ENCODE measurements around the gene PDE5A.
A peak's percentile ranks its signal among the peaks of the same experiment; 100 is the strongest.

PDE5A gene

DNA sequence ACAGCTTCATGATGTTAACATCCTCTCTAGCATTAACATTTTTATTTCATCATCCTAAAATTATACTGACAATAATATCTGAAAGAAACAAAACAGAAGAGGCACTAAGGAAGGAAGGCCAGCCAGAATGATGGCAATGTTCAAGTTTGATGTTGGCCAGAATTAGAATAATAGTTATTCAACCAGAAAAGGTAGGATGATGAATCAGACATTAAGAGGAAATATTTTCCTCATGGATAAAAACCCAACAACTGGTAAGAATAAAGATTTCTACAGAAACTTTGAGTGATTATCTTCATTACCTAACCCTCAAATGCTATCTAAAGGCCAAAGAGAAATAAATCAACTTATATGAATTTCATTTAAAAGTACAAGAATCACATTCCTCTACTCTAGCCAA lies 105.2 kb downstream of the PDE5A start:
- no peak for DNase-seq (ENCODE audit: low read depth in 2 of 2)

DNA sequence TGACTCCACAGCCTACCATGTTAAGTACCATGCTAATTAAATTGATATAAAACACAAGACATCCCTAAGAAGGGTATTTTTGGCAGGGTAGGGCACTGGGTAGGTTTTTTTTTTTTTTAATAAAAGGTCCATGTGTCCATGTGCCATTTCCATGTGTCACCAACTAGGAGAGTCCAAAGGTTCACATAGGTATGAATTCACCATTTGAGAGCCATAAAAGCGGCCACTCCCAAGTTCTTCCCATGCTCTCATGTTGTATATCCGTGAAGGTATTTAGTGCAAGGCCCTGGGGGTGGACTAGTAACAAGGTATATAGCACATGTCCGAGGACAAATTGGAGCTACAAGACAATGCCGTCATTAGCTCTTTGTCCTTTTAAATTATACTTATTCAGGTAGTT lies 107.3 kb downstream of the PDE5A start:
- DNase-seq (ENCODE audit: low read depth in 2 of 2) = no peak

DNA sequence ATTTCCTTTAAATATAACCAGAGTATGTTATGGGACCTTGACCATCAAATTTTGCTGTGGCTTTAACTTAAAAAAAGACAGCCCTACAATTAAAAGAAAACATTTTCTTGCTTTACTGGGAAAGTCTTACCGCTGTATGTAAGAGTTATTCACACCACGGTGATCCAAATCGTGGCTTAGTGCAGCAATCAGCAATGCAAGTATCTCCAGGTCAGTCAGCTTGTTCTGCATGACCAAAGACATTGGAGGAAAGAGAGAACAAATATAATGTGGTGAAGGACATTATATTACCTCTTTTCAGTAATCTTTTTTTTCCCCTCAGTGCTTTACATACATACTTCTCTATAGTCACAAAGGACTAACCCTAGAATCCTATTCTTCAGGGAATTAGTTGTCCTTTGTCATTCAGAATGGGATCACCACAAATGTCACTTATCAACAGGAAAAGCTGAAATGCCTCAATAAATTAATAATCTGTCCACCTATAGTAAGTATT lies 109.6 kb downstream of the PDE5A start:
- DNase-seq (ENCODE audit: low read depth in 2 of 2) = no peak

DNA sequence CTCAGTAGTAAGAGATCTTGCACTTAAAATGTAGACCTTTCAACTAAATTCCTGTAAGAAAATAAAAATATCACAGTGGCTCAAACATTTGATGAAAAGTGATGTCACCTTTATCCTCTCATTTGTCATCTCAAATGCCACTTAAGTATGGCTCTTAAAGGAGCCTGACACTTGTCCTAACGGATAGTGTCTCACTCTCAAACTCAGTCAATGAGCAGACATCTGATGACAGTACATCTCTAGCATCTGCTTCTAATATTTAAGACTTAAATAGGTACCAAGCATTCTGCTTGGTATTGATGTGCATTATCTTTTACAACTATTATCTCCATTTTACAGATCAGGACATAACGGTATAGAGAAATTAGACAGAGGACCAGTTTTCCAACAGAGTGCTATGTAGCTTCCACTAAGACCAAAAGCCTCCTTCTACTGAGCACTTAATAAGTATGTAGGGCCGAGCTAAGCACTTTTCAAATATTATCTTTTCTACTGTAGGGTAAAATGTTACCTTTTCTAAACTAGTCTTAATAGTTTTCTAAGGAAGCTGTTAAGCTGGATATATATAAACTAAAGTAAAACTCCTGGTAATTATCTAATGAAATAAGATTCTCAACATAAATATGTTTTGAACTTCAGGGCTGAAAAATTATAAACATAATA lies 110.2 kb downstream of the PDE5A start:
- no peak for DNase-seq (ENCODE audit: low read depth in 2 of 2)

DNA sequence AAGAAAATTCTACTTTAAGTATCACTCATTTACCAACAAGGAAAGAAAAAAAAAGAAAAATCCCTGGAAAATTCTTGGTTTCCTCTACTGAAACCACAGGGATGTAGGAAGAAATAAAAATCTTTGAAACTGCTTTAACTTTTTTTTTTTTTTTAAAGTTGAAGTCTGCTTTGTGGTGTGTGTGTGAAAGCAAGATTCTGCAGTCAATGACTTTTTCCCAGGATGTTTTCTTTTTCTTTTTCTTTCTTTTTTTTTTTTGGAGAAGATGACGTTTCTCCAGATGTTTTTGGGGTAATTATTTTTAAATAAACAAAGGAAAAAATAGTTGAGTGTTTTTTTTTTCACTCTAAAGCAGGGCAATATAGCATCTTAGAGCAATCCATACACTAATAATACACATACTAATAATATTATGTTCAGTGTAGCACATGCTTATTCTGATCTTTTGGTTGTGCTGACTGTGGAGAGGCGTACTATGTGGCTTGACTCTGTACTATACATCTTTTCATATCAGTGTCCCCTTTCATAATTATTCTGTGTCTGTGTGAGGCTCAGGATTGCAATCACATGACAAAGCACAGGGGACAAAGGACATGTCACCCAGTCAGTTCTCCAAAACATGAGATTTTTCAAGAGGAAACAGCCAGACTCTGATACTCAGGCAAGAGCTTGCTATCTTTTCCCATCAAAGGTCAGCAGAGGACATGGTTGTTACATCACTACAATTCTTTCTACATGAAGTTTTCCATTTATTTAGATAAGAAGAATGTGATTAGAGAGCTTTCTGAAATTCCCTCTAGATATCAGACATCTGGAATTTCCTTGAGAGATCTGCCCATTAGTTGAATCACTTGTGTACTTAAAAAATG lies 111.0 kb downstream of the PDE5A start:
- peak; percentile 54 to 58 for DNase-seq (ENCODE audit: low read depth in 2 of 2)

DNA sequence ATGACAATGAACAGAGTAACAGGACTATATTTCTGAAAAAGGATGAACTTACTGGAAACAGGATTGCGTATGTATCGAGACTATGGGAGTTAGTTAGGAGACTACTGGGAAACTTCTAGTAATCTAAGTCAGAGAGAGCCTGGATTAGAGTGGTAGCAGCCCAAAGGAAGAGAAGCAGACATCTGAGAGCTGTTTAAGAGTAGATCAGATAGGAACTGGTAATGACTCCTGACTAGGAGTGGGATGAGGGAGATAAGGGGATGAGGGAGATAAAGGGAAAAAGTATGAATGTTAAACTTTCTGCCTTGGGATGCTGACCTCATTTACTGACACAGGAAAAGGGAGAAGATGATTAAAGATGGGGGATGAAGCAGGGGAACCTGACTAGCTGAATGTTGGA lies 116.2 kb downstream of the PDE5A start:
- no peak for DNase-seq (ENCODE audit: low read depth in 2 of 2)

DNA sequence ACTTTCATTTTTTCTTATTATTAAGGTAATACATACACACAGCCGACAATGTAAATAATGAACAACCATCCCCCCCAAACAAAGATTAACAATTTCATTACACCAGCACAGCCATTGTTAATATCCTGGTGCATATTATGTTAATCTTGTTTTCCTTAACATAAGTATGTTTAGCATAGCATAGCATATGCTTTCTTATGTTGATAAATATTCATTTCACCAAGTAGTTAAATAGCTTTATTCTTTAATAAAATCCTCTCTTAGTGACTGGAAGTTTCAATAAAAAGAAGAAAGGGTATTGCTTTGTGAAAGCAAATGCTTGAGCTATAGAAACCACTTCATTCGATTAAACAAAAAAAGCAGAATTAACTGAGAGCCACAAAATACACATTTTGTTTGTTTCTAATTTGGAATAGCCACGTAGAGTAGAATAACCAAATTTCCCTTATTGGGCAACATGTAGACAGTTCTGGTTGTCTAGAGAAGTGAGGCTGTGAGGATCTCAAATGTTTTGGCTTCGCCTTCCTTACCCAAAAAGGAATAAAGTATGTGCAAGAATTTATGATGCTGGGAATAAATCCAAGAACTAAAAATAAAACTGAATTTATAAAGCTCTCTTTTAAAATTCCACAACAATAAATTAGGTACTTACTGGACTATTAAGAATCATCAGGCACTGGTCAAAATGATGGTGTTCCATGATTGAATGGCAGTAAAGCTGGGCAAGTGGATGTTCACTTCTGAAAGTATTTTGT lies 118.0 kb downstream of the PDE5A start:
- no peak for DNase-seq (ENCODE audit: low read depth in 2 of 2)

DNA sequence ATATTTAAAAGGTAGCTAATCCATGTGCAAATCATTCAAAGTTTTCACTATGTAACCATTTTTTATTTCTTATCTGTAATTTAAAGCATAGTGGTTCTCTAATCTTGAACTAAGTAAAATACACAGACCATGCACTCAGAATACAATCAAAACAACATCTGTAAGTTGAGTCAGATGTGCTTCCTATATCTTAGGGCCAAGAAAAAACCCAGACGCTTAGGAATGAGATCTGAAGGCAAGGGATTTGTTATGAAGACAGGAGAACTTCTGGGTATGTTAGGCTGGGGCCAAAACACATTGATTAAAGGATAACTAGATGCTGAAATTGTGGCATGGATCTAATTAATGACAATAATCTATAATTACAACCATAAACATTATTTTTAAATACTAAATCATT lies 120.3 kb downstream of the PDE5A start:
- no peak for DNase-seq (ENCODE audit: low read depth in 2 of 2)

DNA sequence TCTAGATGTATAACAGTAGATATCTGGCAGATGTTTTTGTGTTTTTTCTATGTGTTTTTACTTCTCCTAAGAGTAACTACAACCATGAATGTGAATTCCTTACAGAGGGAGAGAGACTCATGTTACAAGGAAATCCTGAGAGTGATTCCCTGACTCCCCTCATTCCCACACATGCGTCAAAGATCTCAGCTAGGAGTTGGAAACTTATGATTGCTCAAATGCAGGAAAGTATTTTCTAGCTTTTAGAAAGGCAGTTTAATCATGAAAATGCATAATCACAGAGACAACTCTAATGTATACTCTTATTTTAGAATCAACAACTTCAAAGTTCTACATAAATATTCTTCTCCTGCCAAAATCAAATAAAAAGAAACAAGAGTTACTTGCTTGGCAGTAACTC lies 121.8 kb downstream of the PDE5A start:
- no peak for DNase-seq (ENCODE audit: low read depth in 2 of 2)

DNA sequence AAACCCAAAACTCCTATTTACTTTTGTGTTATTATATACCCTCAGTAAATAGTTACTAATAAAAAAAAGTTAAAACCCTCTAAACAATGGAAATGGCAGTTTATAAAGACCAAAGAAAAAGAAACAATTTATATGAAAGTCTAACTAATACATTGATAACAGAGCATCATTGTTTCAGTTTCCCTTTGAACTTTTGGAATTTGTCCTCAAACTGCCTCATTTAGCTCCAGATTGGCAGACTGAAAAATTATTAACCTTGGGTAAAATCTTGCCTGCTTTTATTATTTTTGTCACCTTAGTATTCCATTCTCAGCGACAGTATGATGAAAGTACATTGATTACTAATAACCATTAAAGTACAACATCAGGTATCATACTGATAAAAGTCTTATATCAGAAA lies 124.0 kb downstream of the PDE5A start:
- no peak for DNase-seq (ENCODE audit: low read depth in 2 of 2)

DNA sequence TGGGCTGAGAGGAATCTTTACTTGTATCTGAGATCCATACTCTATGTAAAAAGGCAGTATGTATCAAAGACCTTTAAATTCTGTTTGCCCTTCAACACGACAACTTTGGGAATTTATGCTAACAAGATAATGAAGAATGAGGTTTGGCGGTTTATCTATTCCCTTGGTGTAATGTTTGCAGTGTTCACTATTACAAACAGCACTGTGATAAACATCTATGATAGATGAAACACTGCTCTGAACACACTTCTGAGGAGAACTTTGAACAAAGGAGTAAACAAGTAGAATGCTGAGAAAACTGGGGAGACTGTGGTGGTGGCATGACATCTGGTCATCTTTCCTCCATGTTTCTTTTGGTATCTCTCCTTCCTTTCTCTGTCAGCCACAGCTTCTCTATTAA lies 126.9 kb downstream of the PDE5A start:
- DNase-seq (ENCODE audit: low read depth in 2 of 2) = no peak

DNA sequence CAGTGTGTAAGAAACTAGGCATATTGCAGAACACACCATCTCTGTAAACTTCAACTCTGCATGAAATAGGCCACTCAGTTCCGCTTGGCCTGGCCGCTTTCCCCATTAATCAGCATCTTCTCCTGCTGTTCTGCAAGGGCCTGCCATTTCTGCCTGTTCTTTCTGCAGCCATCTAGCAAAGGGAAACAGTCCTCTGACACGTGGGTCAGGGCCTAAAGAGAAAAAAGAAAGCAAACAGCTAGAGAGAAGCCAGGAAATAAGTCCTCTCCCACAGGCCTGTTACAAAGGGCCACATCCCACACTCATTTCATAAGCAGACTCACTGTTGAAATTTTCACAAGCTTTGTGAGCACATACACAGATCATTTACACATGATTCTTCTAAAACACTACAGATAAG lies 130.1 kb downstream of the PDE5A start:
- DNase-seq (ENCODE audit: low read depth in 2 of 2) = no peak

DNA sequence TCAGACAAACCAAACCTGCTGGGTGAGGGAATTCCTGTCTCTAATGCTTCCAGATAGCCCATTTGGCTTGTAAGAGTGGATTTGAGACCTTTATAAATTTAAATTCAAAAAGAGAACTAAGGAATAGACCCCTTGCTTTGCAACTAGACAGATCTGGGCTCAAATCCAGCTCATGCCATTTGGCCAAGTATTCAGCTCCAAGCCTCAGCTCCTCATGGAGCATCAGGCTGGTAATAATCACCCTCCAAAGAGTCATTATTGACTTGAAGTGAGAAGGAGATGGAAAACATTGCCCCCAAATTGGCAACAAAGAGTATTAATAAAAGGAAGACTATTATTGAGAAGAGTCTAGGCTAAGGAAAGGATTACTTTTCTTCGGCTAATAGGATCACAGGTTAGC lies 134.7 kb downstream of the PDE5A start:
- DNase-seq (ENCODE audit: low read depth in 2 of 2) = no peak

DNA sequence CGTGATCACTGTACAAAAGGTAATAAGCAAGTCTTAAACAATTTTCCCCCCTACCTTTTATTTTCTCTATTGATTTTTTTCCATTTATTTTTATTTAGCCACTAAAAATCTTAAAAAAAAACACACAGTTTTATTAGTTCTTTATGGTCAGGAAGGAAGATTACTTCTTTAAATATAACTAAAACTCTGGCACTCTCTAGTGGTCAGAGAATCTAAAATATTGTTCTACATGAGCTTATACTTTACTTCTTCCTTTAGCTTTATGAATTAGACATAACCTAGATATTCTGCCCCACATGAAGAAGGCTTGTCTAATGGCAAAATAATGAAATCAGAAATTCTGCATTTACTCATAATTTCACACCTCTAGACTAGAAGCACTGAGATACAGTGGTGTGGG lies 135.2 kb downstream of the PDE5A start:
- DNase-seq (ENCODE audit: low read depth in 2 of 2) = no peak

DNA sequence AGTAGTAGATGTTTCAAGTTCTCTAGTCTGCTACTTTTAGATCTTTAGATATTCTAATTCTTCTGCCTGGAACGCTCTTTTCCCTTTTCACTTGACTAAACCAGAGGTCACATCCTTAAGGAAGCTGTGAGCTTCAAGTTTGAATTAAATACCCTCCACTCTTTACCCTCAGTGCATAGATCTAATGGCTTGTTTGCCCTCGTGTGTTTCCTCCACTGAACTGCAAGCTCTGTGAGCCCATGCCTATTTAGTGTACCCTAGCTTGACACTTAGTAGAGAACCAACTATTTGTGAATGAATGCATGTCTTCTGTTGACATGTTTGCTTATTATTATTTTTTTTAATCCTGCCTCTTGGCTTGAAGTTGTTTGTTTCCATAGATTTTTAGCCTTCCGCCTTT lies 138.3 kb downstream of the PDE5A start:
- no peak for DNase-seq (ENCODE audit: low read depth in 2 of 2)

DNA sequence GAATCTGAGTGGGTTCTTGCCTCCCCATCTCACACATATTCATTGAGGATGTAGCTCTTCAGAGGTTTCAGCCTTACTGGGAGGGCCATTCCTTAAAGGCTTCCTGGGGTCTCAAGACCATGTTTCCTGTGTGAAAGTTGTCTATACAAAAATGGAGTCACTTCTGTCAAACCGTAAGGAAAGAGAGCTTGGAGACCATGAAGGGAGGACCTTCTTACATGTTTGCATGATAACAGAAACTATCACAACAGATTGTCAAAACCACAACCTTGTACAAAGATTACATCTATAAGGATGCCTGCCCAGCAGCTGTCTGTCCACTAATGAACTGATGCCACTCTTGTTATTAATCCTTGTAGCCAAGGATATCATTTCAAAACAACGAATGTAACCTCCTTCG lies 139.3 kb downstream of the PDE5A start:
- no peak for DNase-seq (ENCODE audit: low read depth in 2 of 2)

DNA sequence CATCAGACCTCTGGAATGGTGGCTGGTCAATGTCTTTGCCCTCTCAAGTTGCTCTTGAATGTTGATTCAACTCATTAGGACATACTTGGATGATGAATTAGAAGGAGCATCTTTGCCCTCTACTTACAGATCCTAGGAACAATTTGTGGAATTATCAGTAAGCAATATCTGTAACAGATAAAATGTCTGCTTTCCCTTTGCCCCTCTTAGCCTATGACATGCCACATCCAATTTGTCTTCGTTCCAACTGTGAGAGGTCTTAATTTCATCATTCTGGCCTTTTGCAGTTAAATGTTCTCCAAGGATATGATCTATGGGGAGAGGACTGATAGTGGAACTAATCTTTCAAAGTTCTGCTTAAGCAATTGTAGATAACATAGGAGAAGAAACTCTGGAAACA lies 148.3 kb downstream of the PDE5A start:
- no peak for DNase-seq (ENCODE audit: low read depth in 2 of 2)

DNA sequence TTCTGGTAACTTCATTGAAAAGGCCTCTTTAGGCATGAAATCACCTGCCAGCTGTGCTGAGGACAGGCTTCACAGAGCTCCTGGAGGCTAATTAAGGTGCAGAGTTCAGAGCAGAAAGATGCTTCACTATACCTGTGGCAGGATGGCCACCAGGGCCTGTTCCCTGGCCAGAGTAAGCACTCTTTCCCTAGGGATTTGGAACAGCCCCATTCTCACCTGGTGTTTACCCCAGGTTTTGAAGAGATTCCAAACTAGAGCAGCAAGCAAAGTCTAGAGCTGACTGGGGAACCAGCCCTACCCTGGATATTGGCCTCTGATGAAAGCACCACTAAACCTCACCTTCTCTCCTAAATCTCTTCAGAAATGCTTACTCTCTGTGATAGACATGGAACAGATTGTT lies 148.8 kb downstream of the PDE5A start:
- DNase-seq (ENCODE audit: low read depth in 2 of 2) = no peak

DNA sequence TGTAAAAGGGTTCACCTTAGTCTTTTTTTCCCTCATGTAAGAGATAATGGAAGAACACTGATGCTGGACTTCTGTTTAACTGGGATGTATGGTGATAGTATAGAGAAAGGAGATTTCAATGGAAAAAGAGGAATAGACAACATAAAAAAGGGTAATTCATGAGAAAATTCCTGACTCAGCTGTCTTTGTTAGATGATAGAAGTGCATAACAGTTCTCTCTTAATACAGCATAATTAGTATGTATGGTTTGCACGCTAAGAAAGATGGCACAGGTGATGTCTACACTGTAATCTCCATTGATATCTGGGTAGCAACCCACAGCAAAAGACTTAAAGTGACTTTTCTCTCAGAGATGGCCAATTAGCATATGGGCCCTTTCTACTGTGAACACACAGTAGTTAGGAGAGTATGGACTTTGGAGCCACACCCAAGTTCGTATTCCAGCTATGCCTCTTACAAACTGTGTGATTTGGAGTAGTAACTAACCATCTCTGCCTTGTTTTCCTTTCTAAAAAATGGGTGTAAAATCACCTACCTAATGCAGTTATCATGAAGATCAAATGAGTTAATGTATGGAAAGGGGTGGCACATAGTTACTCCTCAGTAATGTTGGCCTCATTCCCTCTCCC lies 149.3 kb downstream of the PDE5A start:
- DNase-seq (ENCODE audit: low read depth in 2 of 2) = no peak

DNA sequence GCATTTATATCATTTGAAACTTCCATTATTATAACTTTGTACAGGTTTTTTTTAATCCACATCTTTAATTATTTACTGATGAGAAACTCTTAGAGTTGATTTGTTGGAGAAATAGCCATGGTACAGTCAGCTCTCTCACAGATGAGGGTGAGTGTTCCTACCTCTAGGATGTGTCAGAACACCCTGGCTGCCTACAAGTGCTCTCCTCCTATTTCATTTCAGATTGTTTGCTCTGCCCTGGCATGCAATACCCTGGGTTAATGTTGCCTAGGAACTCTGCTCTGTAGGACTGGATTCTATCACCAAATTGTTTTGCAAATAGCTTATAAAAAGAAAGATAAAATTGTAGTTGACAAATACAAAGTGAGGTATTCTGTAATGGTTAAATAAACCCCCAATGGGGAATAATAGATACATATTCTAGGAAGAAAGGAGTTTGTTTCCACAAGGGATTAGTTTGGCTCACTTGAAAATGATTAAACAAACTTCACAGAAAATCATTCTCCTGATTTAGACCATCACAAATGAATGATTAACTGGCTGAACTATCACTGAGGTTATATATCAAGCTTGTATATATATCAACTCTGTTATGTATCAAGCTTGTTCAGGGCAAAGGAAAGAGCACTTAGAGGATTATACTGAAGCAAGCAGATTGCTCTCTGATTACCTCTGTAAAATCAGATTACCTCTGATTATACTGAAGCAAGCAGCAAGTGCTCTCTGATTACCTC lies 150.0 kb downstream of the PDE5A start:
- DNase-seq (ENCODE audit: low read depth in 2 of 2) = no peak

DNA sequence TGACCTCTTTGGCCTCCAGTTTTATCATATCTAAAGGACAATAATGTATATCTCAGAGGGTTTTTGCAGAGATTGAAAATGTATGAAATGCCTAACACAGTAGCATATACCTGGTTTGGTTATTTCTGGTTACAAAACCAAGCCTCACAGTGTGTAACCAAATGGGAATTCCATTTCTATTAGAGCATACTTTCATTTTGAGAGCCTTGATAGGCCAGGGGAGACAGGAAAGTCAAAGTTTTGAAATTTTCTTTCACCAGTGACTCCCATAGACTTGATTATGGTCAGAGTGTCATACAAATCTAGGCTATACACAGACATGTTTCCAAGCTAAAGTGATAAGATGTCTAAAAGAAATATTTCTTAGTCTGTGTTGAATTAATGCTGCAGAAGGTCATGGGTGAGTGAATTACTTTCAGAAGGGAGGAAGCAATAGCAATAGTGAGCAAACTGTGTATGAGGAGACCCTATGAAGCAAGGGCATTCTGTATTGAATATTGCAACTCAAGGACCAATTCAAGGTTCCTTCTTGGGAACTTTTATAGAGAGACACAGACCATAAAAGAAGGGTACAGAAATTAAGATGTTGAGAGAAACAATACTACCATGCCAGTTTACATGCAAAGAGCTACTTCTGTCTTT lies 151.1 kb downstream of the PDE5A start:
- DNase-seq (ENCODE audit: low read depth in 2 of 2) = no peak

Measured in fibroblast of skin of left biceps (primary cell).